PC-3 (cell line): ENCODE results near the gene TNIP1. TPM values are rescaled to one million over a fixed set of nuclear protein-coding genes. Genes with fewer than 3 reads are reported as not detected.
A peak's percentile ranks its signal among the peaks of the same experiment; 100 is the strongest.

Source experiments
- ATAC-seq: fragments of 200-7000 bp; cut with Tn5 transposase; 2 replicates; pipeline ENCODE4 v1.9.1; 2020; ENCODE audit warnings: mild to moderate bottlenecking, moderate library complexity
- BruUV-seq: library from RNA; stranded (reverse); fragments of 400-500 nt; replicated peaks from 2 replicates; lab custom pipeline; 2021; lab: Mats Ljungman, UMichigan
- CTCF ChIA-PET: fragments of 300-600 bp; sonication (Branson Sonifier 250); formaldehyde crosslinking; loops from one replicate; lab custom pipeline; 2022; ENCODE audit warnings: antibody characterized with exemption; lab: Charles Lee
- POLR2A ChIA-PET: fragments of 300-600 bp; sonication (Branson Sonifier 250); formaldehyde crosslinking; loops from one replicate; lab custom pipeline; 2022; ENCODE audit warnings: antibody characterized with exemption; ENCODE audit not compliant: unreplicated experiment; lab: Charles Lee
- DNase-seq: peaks from one replicate; pipeline ENCODE4 v3.0.0-alpha.2; 2015
- H2AFZ ChIP-seq: fragments of 300-600 bp; sonication (generic); 2 replicates; pipeline ENCODE4 v1.6.0; 2016; ENCODE audit warnings: antibody characterized with exemption, low read length
- H3F3A ChIP-seq: fragments of 300-600 bp; sonication (generic); one replicate; pipeline ENCODE4 v1.6.0; 2017; ENCODE audit warnings: antibody characterized with exemption, low read length, control low read depth, mild to moderate bottlenecking; ENCODE audit not compliant: unreplicated experiment
- H3K27ac ChIP-seq: fragments of 300-600 bp; sonication (generic); 2 replicates; pipeline ENCODE4 v1.5.1; 2016; ENCODE audit warnings: mild to moderate bottlenecking, low read length
- H3K27me3 ChIP-seq: fragments of 300-600 bp; sonication (generic); 2 replicates; pipeline ENCODE4 v1.6.1; 2016; ENCODE audit warnings: low read length, mixed read lengths
- H3K36me3 ChIP-seq: fragments of 300-600 bp; sonication (generic); 2 replicates; pipeline ENCODE4 v1.6.1; 2016; ENCODE audit warnings: low read depth, mixed run types, low read length, mixed read lengths
- H3K4me1 ChIP-seq: fragments of 300-600 bp; sonication (generic); 2 replicates; pipeline ENCODE4 v1.5.1; 2016; ENCODE audit warnings: low read length; ENCODE audit not compliant: insufficient read depth
- H3K4me2 ChIP-seq: fragments of 300-600 bp; sonication (generic); 2 replicates; pipeline ENCODE4 v1.6.0; 2016; ENCODE audit warnings: low read length
- H3K4me3 ChIP-seq: fragments of 300-600 bp; sonication (generic); 2 replicates; pipeline ENCODE4 v1.5.1; 2016; ENCODE audit warnings: mild to moderate bottlenecking, low read length, mixed read lengths
- H3K79me2 ChIP-seq: fragments of 300-600 bp; sonication (generic); 2 replicates; pipeline ENCODE4 v1.6.1; 2017; ENCODE audit warnings: low read length, mixed read lengths
- H3K9ac ChIP-seq: fragments of 300-600 bp; sonication (generic); 2 replicates; pipeline ENCODE4 v1.6.0; 2016; ENCODE audit warnings: mild to moderate bottlenecking, low read length
- H3K9me2 ChIP-seq: fragments of 300-600 bp; sonication (generic); replicated peaks from 2 replicates; pipeline ENCODE4 v1.6.1; 2016; ENCODE audit warnings: mixed run types, low read length, mixed read lengths
- H3K9me3 ChIP-seq: fragments of 300-600 bp; sonication (generic); 2 replicates; pipeline ENCODE4 v1.6.1; 2016; ENCODE audit warnings: low read length, mixed read lengths
- H4K20me1 ChIP-seq: fragments of 300-600 bp; sonication (generic); 2 replicates; pipeline ENCODE4 v1.6.1; 2016; ENCODE audit warnings: low read length, mixed read lengths
- CTCF ChIP-seq: fragments of 300-600 bp; sonication (generic); conservative IDR thresholded peaks from 2 replicates; pipeline ENCODE4 v1.5.1; 2017; ENCODE audit warnings: antibody characterized with exemption, low read depth, mild to moderate bottlenecking, low read length
- EZH2 ChIP-seq: fragments of 300-600 bp; sonication (generic); IDR thresholded peaks from one replicate; pipeline ENCODE4 v1.6.1; 2017; ENCODE audit warnings: antibody characterized with exemption, mild to moderate bottlenecking, low read length; ENCODE audit not compliant: unreplicated experiment
- EZH2phosphoT487 ChIP-seq: fragments of 300-600 bp; sonication (generic); IDR thresholded peaks from 2 replicates; pipeline ENCODE4 v1.6.1; 2018; ENCODE audit warnings: mild to moderate bottlenecking, antibody characterized with exemption, low read length, borderline replicate concordance
- intact Hi-C: fragments of 100-400 bp; cut with micrococcal nuclease; formaldehyde crosslinking; loops from 2 replicates; pipeline ENCODE4 v1.9.0; 2023
- total RNA-seq: library from RNA; depleted of rRNA; stranded (reverse); fragments of >200 nt; gene quantifications from 2 replicates; pipeline ENCODE4 v1.2.3, GENCODE V29; 2014

The TNIP1 gene
- total RNA-seq, 1 experiment from 2014 or later = 90.0 TPM

GRCh38 chr5:151038801-151039238 lies 42.0 kb downstream of the TNIP1 start:
- Histone ChIP-seq H3K4me2 (no peak overlapping the region), H3K4me1 (peaks cover 50% of the 10 kb centered on the region), H3K4me3 (no peak overlapping the region), H3K9ac (no peak overlapping the region), H4K20me1 (no peaks in the 10 kb centered on the region), H3K79me2 (no peaks in the 10 kb centered on the region), H3K36me3 (peaks cover 60% of the 10 kb centered on the region), H3F3A (no peaks in the 10 kb centered on the region), H3K27me3 (no peaks in the 10 kb centered on the region), H2AFZ (no peak overlapping the region), H3K9me3 (no peaks in the 10 kb centered on the region), H3K9me2 (no peaks in the 10 kb centered on the region), H3K27ac (peak overlapping the region; percentile 19; the same call in 1 of the 2 replicates)
- TF ChIP-seq CTCF = no peak
- no peak for TF ChIP-seq EZH2
- TF ChIP-seq EZH2phosphoT487 = no peak
- DNase-seq = peak; percentile 65
- ChIA-PET POLR2A (no interaction called here), CTCF (no interaction called here)
- intact Hi-C loops = no loop called here
- no TSS peak for BruUV-seq
- peak; percentile 15; the same call in 1 of the 2 replicates for ATAC-seq

DNA sequence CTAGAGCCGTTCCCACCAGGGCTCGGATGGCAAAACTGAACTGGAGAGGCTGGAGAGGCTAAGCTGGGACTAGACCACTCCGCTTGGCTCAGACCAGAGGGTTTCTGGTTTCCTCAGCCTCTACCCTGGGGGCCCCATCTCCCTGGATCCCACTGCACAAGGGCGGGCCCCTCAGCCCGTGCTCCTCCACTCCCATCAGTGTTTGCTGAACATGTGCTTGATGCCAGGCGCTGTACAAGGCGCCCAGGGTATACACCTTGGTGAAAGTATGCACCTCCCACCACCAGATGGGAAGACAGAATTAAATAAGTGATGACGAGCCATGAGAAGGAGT lies 42.5 kb downstream of the TNIP1 start:
- POLR2A ChIA-PET = no interaction called here

More for the DNA sequence above, 42.5 kb downstream of the TNIP1 start:
- H4K20me1 ChIP-seq = no peaks in the 10 kb centered on the region
- intact Hi-C loops = no loop called here
- TF ChIP-seq EZH2phosphoT487 (no peak), EZH2 (no peak), CTCF (no peak)
- H3K9me2 ChIP-seq = no peaks in the 10 kb centered on the region
- H3K4me2 ChIP-seq = no peak overlapping the region
- H3K27ac ChIP-seq = peak overlapping the region; percentile 19
- H2AFZ ChIP-seq = no peak overlapping the region
- H3K4me3 ChIP-seq = no peak overlapping the region
- no peaks in the 10 kb centered on the region for H3F3A ChIP-seq
- no peaks in the 10 kb centered on the region for H3K79me2 ChIP-seq
- H3K9ac ChIP-seq = no peak overlapping the region
- DNase-seq (no peak), ATAC-seq (no peak)
- H3K36me3 ChIP-seq = peaks cover 64% of the 10 kb centered on the region
- CTCF ChIA-PET = interaction anchor here (0.5 kb wide), 1 partner anchor 36 kb away, joined by 3 read pairs; no protein-coding TSS in a partner anchor
- no peaks in the 10 kb centered on the region for H3K9me3 ChIP-seq
- no peaks in the 10 kb centered on the region for H3K27me3 ChIP-seq
- BruUV-seq = no TSS peak
- H3K4me1 ChIP-seq = peaks cover 50% of the 10 kb centered on the region
